Epithelial cell of proximal tubule (primary cell): ENCODE measurements around the gene PTPRN2. TPM values are rescaled to one million over a fixed set of nuclear protein-coding genes. Genes with fewer than 3 reads are reported as not detected.
"Not testable (repeated sequence)": the region's sequence is repeated elsewhere in the genome, so short reads cannot be mapped to it uniquely, and the experiment has no call there.

Experiments
- DNase-seq: peaks from one replicate; pipeline ENCODE4 v3.0.0-alpha.2; 2011; ENCODE audit warnings: low read depth
- H3K4me3 ChIP-seq: 2 replicates; pipeline ENCODE4 v1.5.1; 2011; ENCODE audit warnings: low read depth, mild to moderate bottlenecking, low read length
- total RNA-seq: library from RNA; depleted of rRNA; stranded (reverse); fragments of >200 nt; gene quantifications from 2 replicates; pipeline ENCODE4 v1.2.3, GENCODE V29; 2015
- TF ChIP-seq, protein P1 (sequence below): conservative IDR thresholded peaks from 2 replicates; pipeline ENCODE4 v1.5.1; 2012; ENCODE audit warnings: low read depth, mild to moderate bottlenecking, low read length

Gene PTPRN2
- total RNA-seq, 1 donor from 2014 or later: 2.8 TPM

DNA sequence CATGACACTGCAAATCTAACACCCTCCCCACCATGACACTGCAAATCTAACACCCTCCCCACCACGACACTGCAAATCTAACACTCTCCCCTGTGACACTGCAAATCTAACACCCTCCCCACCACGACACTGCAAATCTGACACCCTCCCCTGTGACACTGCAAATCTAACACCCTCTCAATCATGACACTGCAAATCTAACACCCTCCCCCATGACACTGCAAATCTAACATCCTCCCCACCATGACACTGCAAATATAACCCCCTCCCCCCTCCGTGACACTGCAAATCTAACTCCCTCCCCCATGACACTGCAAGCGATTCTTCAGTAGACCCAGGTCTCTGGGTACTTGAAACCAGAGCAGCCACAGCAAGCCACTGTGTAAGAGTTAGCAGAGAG, 646.4 kb downstream of the PTPRN2 start:
- TF ChIP-seq, protein P1, sequence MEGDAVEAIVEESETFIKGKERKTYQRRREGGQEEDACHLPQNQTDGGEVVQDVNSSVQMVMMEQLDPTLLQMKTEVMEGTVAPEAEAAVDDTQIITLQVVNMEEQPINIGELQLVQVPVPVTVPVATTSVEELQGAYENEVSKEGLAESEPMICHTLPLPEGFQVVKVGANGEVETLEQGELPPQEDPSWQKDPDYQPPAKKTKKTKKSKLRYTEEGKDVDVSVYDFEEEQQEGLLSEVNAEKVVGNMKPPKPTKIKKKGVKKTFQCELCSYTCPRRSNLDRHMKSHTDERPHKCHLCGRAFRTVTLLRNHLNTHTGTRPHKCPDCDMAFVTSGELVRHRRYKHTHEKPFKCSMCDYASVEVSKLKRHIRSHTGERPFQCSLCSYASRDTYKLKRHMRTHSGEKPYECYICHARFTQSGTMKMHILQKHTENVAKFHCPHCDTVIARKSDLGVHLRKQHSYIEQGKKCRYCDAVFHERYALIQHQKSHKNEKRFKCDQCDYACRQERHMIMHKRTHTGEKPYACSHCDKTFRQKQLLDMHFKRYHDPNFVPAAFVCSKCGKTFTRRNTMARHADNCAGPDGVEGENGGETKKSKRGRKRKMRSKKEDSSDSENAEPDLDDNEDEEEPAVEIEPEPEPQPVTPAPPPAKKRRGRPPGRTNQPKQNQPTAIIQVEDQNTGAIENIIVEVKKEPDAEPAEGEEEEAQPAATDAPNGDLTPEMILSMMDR: no peak
- no peak overlapping the region for H3K4me3 ChIP-seq
- no peak for DNase-seq

DNA sequence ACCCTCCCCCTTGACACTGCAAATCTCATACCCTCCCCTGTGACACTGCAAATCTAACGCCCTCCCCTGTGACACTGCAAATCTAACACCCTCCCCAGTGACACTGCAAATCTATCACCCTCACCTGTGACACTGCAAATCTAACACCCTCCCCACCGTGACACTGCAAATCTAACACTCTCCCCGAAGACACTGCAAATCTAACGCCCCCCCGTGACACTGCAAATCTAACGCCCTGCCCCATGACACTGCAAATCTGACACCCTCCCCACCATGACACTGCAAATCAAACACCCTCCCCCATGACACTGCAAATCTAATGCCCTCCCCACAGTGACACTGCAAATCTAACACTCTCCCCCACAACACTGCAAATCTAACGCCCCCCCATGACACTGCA, 647.1 kb downstream of the PTPRN2 start:
- no peak overlapping the region for H3K4me3 ChIP-seq
- no peak for DNase-seq
- TF ChIP-seq, protein P1: no peak

DNA sequence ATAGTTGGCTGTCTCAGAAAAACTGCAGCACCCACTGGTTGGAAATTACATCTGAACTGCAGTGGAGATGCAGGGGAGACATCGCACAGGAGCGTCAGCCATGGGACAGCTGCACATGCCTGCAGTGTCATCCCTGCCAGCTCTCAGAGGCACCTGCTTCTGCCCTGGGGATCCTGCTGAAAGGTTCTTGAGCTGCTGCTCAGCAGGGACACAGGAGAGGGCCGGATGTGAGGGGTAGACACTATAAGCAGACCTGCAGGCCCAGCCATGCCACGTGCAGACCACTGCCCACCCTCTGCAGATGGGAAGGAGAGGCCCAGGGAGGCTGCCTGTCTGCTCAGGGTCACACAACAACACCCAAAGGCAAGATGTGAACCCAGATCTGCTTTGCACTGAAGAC, 649.4 kb downstream of the PTPRN2 start:
- no peak for DNase-seq
- H3K4me3 ChIP-seq: no peak overlapping the region
- TF ChIP-seq, protein P1: no peak

DNA sequence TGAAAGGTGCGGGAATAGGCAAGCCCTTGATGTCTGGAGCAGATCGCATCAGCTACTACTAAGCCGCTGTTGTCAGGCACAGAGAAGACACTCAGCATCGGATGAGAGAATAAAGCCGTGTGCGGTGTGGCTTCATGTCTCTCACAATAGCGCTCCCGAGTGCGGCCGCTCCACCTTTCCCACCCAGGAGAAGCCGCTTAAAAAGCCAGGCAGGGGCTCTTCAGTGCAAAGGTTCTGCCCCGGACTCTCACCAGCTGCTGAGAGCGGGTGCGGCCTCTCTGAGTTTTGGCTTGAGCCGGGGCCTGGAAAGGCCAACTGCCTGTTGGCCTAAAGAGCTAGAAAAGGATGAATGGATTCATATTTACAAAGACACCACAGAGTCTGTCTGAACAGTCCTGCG, 650.2 kb downstream of the PTPRN2 start:
- TF ChIP-seq, protein P1: no peak
- H3K4me3 ChIP-seq: no peak overlapping the region
- DNase-seq: no peak

DNA sequence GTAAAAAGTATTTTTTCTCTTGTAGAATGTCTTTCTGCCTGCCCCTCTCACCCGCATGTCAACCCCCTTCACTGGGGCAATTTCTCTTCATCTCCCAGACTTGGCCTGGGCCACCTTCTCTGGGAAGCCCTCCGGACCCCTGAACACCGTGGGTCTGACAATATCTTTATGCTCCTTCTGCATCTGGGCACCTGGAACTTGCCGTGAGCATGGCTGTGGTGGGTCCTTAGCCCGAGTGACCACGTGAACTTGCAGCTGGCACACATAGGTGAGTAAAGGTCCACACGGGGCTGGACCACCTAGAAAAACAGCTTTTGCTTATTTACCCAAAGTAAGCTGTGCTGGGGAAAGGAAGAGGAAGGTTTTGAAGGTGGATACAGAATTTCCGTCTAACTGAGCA, 650.6 kb downstream of the PTPRN2 start:
- TF ChIP-seq, protein P1: no peak
- no peak overlapping the region for H3K4me3 ChIP-seq
- no peak for DNase-seq

DNA sequence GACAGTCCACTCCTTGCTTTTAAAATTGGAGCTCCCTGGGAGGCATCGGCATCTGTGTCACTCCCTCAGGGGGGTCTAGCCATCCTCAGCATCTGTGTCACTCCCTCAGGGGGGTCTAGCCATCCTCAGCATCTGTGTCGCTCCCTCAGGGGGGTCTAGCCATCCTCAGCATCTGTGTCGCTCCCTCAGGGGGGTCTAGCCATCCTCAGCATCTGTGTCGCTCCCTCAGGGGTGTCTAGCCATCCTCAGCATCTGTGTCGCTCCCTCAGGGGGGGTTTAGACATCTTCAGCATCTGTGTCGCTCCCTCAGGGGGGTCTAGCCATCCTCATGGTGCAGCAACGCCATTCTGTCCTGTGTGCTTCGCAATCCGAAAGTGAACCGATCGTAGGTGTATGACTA, 651.9 kb downstream of the PTPRN2 start:
- DNase-seq, H3K4me3 ChIP-seq: not testable (repeated sequence)

DNA sequence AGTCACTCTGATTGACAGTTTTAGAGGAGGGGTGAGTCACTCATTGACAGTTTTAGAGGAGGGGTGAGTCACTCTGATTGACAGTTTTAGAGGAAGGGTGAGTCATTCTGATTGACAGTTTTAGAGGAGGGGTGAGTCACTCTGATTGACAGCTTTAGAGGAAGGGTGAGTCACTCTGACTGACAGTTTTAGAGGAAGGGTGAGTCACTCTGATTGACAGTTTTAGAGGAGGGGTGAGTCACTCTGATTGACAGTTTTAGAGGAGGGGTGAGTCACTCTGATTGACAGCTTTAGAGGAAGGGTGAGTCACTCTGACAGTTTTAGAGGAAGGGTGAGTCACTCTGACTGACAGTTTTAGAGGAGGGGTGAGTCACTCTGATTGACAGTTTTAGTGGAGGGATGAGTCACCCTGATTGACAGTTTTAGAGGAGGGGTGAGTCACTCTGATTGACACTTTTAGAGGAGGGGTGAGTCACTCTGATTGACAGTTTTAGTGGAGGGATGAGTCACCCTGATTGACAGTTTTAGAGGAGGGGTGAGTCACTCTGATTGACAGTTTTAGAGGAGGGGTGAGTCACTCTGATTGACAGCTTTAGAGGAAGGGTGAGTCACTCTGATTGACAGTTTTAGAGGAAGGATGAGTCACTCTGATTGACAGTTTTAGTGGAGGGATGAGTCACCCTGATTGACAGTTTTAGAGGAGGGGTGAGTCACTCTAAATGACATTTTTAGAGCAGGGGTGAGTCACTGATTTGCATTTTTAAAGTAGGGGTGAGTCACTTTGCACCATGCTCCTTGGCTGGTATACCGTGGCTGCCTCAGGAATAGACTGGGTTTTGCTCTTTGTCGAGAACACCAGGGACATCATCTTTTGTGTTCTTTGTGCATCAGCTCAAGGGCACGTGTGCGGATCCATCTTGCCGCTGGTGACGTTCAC, 654.1 kb downstream of the PTPRN2 start:
- H3K4me3 ChIP-seq, DNase-seq: not testable (repeated sequence)

DNA sequence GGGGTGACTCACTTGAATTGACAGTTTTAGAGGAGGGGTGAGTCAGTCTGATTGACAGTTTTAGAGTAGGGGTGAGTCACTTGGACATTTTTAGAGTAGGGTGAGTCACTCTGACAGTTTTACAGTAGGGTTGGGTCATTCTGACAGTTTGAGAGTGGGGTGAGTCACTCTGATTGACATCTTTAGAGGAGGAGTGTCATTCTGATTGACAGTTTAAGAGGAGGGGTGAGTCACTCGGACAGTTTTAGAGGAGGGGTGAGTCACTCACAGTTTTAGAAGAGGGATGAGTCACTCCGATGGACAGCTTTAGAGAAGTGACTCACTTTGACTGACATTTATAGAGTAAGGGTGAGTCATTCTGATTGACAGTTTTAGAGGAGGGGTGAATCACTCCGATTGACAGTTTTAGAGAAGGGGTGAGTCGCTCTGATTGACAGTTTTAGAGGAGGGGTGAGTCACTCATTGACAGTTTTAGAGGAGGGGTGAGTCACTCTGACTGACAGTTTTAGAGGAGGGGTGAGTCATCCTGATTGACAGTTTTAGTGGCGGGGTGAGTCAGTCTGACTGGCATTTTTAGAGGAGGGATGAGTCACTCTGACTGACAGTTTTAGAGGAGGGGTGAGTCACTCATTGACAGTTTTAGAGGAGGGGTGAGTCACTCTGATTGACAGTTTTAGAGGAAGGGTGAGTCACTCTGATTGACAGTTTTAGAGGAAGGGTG, 655.0 kb downstream of the PTPRN2 start:
- no peak for DNase-seq
- no peak overlapping the region for H3K4me3 ChIP-seq
- TF ChIP-seq, protein P1: no peak
